Astrocyte (in vitro differentiated cells and primary cell): ENCODE data around the gene NKX1-1. TPM values are rescaled to one million over a fixed set of nuclear protein-coding genes. Genes with fewer than 3 reads are reported as not detected.

Source experiments
- DNase-seq: peaks from one replicate; pipeline ENCODE4 v3.0.0-alpha.2; 2010; ENCODE audit warnings: low read depth
- FAIRE-seq: peaks from 2 replicates; lab custom pipeline; 2011; peaks lifted over from hg19 to GRCh38; lab: Jason Lieb, UNC
- H2AFZ ChIP-seq: 2 replicates; pipeline ENCODE4 v1.6.0; 2012; ENCODE audit warnings: low read depth, low read length, inconsistent platforms
- H3K27ac ChIP-seq: 2 replicates; pipeline ENCODE4 v1.5.1; 2011; ENCODE audit warnings: low read depth, low read length, inconsistent platforms
- H3K27me3 ChIP-seq: 2 replicates; pipeline ENCODE4 v1.6.0; 2011; ENCODE audit warnings: low read length, inconsistent platforms; ENCODE audit not compliant: insufficient read depth
- H3K36me3 ChIP-seq: 2 replicates; pipeline ENCODE4 v1.5.1; 2011; ENCODE audit warnings: low read length, inconsistent platforms; ENCODE audit not compliant: insufficient read depth
- H3K4me1 ChIP-seq: 2 replicates; pipeline ENCODE4 v1.5.1; 2011; ENCODE audit warnings: low read length, inconsistent platforms; ENCODE audit not compliant: insufficient read depth
- H3K4me2 ChIP-seq: 2 replicates; pipeline ENCODE4 v1.6.0; 2012; ENCODE audit warnings: low read length, inconsistent platforms
- H3K4me3 ChIP-seq: 2 replicates; pipeline ENCODE4 v1.5.1; 2011; ENCODE audit warnings: low read depth, mild to moderate bottlenecking, low read length, inconsistent platforms; ENCODE audit not compliant: insufficient read depth
- H3K79me2 ChIP-seq: 2 replicates; pipeline ENCODE4 v1.6.0; 2012; ENCODE audit warnings: mild to moderate bottlenecking, low read length, inconsistent platforms; ENCODE audit not compliant: insufficient read depth
- H3K9ac ChIP-seq: 2 replicates; pipeline ENCODE4 v1.6.0; 2012; ENCODE audit warnings: mild to moderate bottlenecking, low read length, inconsistent platforms
- H3K9me3 ChIP-seq: 2 replicates; pipeline ENCODE4 v1.5.1; 2012; ENCODE audit warnings: low read depth, mild to moderate bottlenecking, low read length, inconsistent platforms; ENCODE audit not compliant: insufficient read depth
- H4K20me1 ChIP-seq: 2 replicates; pipeline ENCODE4 v1.6.0; 2012; ENCODE audit warnings: low read length, inconsistent platforms; ENCODE audit not compliant: insufficient read depth
- H3K27ac Mint-ChIP-seq: one replicate; pipeline ENCODE4 v1.8.0; 2021; ENCODE audit warnings: mild to moderate bottlenecking, mixed read lengths; ENCODE audit not compliant: unreplicated experiment
- H3K27me3 Mint-ChIP-seq: one replicate; pipeline ENCODE4 v1.8.0; 2021; ENCODE audit warnings: low read depth, mixed read lengths; ENCODE audit not compliant: unreplicated experiment
- H3K36me3 Mint-ChIP-seq: one replicate; pipeline ENCODE4 v1.8.0; 2021; ENCODE audit warnings: low read depth, mixed read lengths; ENCODE audit not compliant: unreplicated experiment
- H3K4me1 Mint-ChIP-seq: one replicate; pipeline ENCODE4 v1.8.0; 2021; ENCODE audit warnings: low read depth, mixed read lengths; ENCODE audit not compliant: unreplicated experiment
- H3K4me3 Mint-ChIP-seq: one replicate; pipeline ENCODE4 v1.8.0; 2021; ENCODE audit warnings: mild to moderate bottlenecking, moderate library complexity, mixed read lengths; ENCODE audit not compliant: unreplicated experiment
- H3K9me3 Mint-ChIP-seq: one replicate; pipeline ENCODE4 v1.8.0; 2021; ENCODE audit warnings: mild to moderate bottlenecking, mixed read lengths; ENCODE audit not compliant: unreplicated experiment
- CTCF ChIP-seq: IDR thresholded peaks from 2 replicates; pipeline ENCODE4 v1.5.1; 2011; ENCODE audit warnings: low read depth, mild to moderate bottlenecking, inconsistent platforms, low read length, moderate library complexity; ENCODE audit not compliant: insufficient read depth
- EZH2 ChIP-seq: IDR thresholded peaks from 2 replicates; pipeline ENCODE4 v1.6.1; 2012; ENCODE audit warnings: mild to moderate bottlenecking, low read length, inconsistent platforms; ENCODE audit not compliant: insufficient read depth
- total RNA-seq: library from RNA; stranded (reverse); gene quantifications from 2 replicates; pipeline ENCODE4 v1.2.1, GENCODE V29; 2021

Gene NKX1-1
- total RNA-seq, 1 donor from 2014 or later = not detected

- Histone ChIP-seq H3K9ac (no peak overlapping the region), H4K20me1 (peaks cover 13% of the 10 kb centered on the region), H3K4me1 (peaks cover 4% of the 10 kb centered on the region), H3K4me3 (no peak overlapping the region), H3K9me3 (no peaks in the 10 kb centered on the region), H3K27me3 (no peaks in the 10 kb centered on the region), H2AFZ (no peak overlapping the region), H3K27ac (no peak overlapping the region), H3K36me3 (no peaks in the 10 kb centered on the region), H3K79me2 (no peaks in the 10 kb centered on the region), H3K4me2 (no peak overlapping the region)
- peaks cover 13% of the 10 kb centered on the region for H3K36me3 Mint-ChIP-seq
- H3K9me3 Mint-ChIP-seq = no peaks in the 10 kb centered on the region
- peak; percentile 12 for DNase-seq
- peaks cover 3% of the 10 kb centered on the region for H3K4me1 Mint-ChIP-seq
- no peak overlapping the region for H3K27ac Mint-ChIP-seq
- TF ChIP-seq CTCF = peak; percentile 74
- no peak for TF ChIP-seq EZH2
- H3K4me3 Mint-ChIP-seq = no peak overlapping the region
- FAIRE-seq = no peak
- no peaks in the 10 kb centered on the region for H3K27me3 Mint-ChIP-seq
Observed at GRCh38 chr4:1356181-1356998, 49.9 kb downstream of the NKX1-1 start.

- TF ChIP-seq CTCF = no peak
Observed at GRCh38 chr4:1355378-1355777, 50.9 kb downstream of the NKX1-1 start.

GRCh38 chr4:1354983-1355275 lies 51.3 kb downstream of the NKX1-1 start:
- Mint-ChIP-seq H3K4me3 (no peak overlapping the region), H3K36me3 (peaks cover 19% of the 10 kb centered on the region), H3K9me3 (no peaks in the 10 kb centered on the region), H3K27ac (no peak overlapping the region), H3K4me1 (peaks cover 4% of the 10 kb centered on the region), H3K27me3 (no peaks in the 10 kb centered on the region)
- no peak for DNase-seq
- no peaks in the 10 kb centered on the region for H3K36me3 ChIP-seq
- H3K4me3 ChIP-seq = no peak overlapping the region
- H3K4me1 ChIP-seq = no peaks in the 10 kb centered on the region
- no peak overlapping the region for H3K27ac ChIP-seq
- no peak overlapping the region for H2AFZ ChIP-seq
- H3K79me2 ChIP-seq = peaks cover 4% of the 10 kb centered on the region
- H3K9ac ChIP-seq = no peak overlapping the region
- H3K9me3 ChIP-seq = no peaks in the 10 kb centered on the region
- no peak for TF ChIP-seq EZH2
- no peak for TF ChIP-seq CTCF
- no peak overlapping the region for H3K4me2 ChIP-seq
- no peaks in the 10 kb centered on the region for H3K27me3 ChIP-seq
- FAIRE-seq = no peak
- peaks cover 13% of the 10 kb centered on the region for H4K20me1 ChIP-seq

More at GRCh38 chr4:1355378-1355777, 50.9 kb downstream of the NKX1-1 start:
- Histone ChIP-seq H3K9me3 (no peaks in the 10 kb centered on the region), H3K4me2 (no peak overlapping the region), H3K79me2 (no peaks in the 10 kb centered on the region), H4K20me1 (peaks cover 13% of the 10 kb centered on the region), H3K27ac (no peak overlapping the region), H3K9ac (no peak overlapping the region), H3K4me3 (no peak overlapping the region), H3K4me1 (no peaks in the 10 kb centered on the region), H3K36me3 (no peaks in the 10 kb centered on the region), H3K27me3 (no peaks in the 10 kb centered on the region), H2AFZ (no peak overlapping the region)
- Mint-ChIP-seq H3K4me1 (peaks cover 3% of the 10 kb centered on the region), H3K36me3 (peaks cover 15% of the 10 kb centered on the region), H3K9me3 (no peaks in the 10 kb centered on the region), H3K4me3 (no peak overlapping the region), H3K27ac (no peak overlapping the region), H3K27me3 (no peaks in the 10 kb centered on the region)
- FAIRE-seq (no peak), DNase-seq (no peak)
